ENCODE measurements around the gene PNLIPRP2.

- TF ChIP-seq CTCF (IDR thresholded peaks at IDR 0.05) (no peak), POLR2A (IDR thresholded peaks at IDR 0.05) (no peak)
Observed at GRCh38 chr10:116613471-116613870, 7.3 kb upstream of the PNLIPRP2 start.
